Keratinocyte (primary cell): ENCODE results near the gene JTB.

Experiments used
- CTCF ChIP-seq, 3 experiments: IDR thresholded peaks in 1 of 3; conservative IDR thresholded peaks in 1 of 3; optimal IDR thresholded peaks in 1 of 3; 2 replicates in 2 of 3; 3 replicates in 1 of 3; pipeline versions ENCODE3 to v1.5.1; 2011; ENCODE audit warnings: low read length in 3 of 3, mild to moderate bottlenecking in 3 of 3, moderate library complexity in 2 of 3, control low read depth in 1 of 3, inconsistent platforms in 1 of 3; ENCODE audit not compliant: insufficient read depth in 2 of 3; ENCODE audit errors: extremely low read depth in 1 of 3
- EZH2 ChIP-seq: IDR thresholded peaks from one replicate; pipeline ENCODE4 v1.6.1; 2012; ENCODE audit warnings: inconsistent platforms, mild to moderate bottlenecking, low read length, moderate library complexity

GRCh38 chr1:153990468-153991150, 13.1 kb upstream of the JTB start, which contains the start of gene RPS27:
- TF ChIP-seq CTCF (optimal IDR thresholded peaks at IDR 0.05 in 1 of 3, IDR thresholded peaks at IDR 0.05 in 1 of 3, conservative IDR thresholded peaks at IDR 0.05 in 1 of 3; ENCODE audit: extremely low read depth in 1 of 3, insufficient read depth in 2 of 3, low read length in 3 of 3) = no peak
- TF ChIP-seq EZH2 = no peak
